ENCODE measurements around the gene RAP1GAP. TPM values are rescaled to one million over a fixed set of nuclear protein-coding genes. Genes with fewer than 3 reads are reported as not detected.

The RAP1GAP gene
- total and polyA plus RNA-seq, 4 donors: 5.6 to 64.7 (median 28.0) TPM

GRCh38 chr1:21670956-21671902 is 2.1 kb upstream of the RAP1GAP start:
- H3K9ac ChIP-seq (ENCODE audit: insufficient read depth in 1 of 2, low read length in 2 of 2): no peak overlapping the region
- peaks cover 0 to 40% (median 17%) of the 10 kb centered on the region in 5 donors for H3K4me1 ChIP-seq (ENCODE audit: control insufficient read depth in 5 of 5, insufficient read depth in 5 of 5, low read length in 5 of 5)
- H3K27me3 ChIP-seq (ENCODE audit: control insufficient read depth in 3 of 3, insufficient read depth in 3 of 3, low read length in 2 of 3): peaks cover 0 to 27% (median 9%) of the 10 kb centered on the region in 3 donors
- H3K36me3 ChIP-seq (ENCODE audit: control insufficient read depth in 4 of 4, insufficient read depth in 4 of 4, low read length in 4 of 4): no peaks in the 10 kb centered on the region
- ATAC-seq (ENCODE audit: insufficient read depth, low FRiP score) (no peak), DNase-seq (no peak)
- no peak overlapping the region for H3K4me3 ChIP-seq
- H3K27ac ChIP-seq (ENCODE audit: low read depth in 1 of 2, low read length in 1 of 2): no peak overlapping the region
- 72 to 79% methylated on average over 11 of the region's 11 CpGs for WGBS, 2 donors
- TF ChIP-seq, protein P1, sequence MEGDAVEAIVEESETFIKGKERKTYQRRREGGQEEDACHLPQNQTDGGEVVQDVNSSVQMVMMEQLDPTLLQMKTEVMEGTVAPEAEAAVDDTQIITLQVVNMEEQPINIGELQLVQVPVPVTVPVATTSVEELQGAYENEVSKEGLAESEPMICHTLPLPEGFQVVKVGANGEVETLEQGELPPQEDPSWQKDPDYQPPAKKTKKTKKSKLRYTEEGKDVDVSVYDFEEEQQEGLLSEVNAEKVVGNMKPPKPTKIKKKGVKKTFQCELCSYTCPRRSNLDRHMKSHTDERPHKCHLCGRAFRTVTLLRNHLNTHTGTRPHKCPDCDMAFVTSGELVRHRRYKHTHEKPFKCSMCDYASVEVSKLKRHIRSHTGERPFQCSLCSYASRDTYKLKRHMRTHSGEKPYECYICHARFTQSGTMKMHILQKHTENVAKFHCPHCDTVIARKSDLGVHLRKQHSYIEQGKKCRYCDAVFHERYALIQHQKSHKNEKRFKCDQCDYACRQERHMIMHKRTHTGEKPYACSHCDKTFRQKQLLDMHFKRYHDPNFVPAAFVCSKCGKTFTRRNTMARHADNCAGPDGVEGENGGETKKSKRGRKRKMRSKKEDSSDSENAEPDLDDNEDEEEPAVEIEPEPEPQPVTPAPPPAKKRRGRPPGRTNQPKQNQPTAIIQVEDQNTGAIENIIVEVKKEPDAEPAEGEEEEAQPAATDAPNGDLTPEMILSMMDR (IDR thresholded peaks at IDR 0.05; ENCODE audit: control extremely low read depth, extremely low read depth): no peak
- peaks cover 0 to 2% (median 0%) of the 10 kb centered on the region in 4 donors for H3K9me3 ChIP-seq (ENCODE audit: control insufficient read depth in 4 of 4, insufficient read depth in 3 of 4, low read length in 3 of 4)

- no peak for ATAC-seq (ENCODE audit: insufficient read depth, low FRiP score)
- Histone ChIP-seq H3K4me1 (ENCODE audit: control insufficient read depth in 5 of 5, insufficient read depth in 5 of 5, low read length in 5 of 5) (peaks cover 0 to 40% (median 17%) of the 10 kb centered on the region in 5 donors), H3K27me3 (ENCODE audit: control insufficient read depth in 3 of 3, insufficient read depth in 3 of 3, low read length in 2 of 3) (peaks cover 0 to 27% (median 9%) of the 10 kb centered on the region in 3 donors), H3K9me3 (ENCODE audit: control insufficient read depth in 4 of 4, insufficient read depth in 3 of 4, low read length in 3 of 4) (peaks cover 0 to 2% (median 0%) of the 10 kb centered on the region in 4 donors), H3K4me3 (no peak overlapping the region), H3K9ac (ENCODE audit: insufficient read depth in 1 of 2, low read length in 2 of 2) (no peak overlapping the region), H3K36me3 (ENCODE audit: control insufficient read depth in 4 of 4, insufficient read depth in 4 of 4, low read length in 4 of 4) (no peaks in the 10 kb centered on the region), H3K27ac (ENCODE audit: low read depth in 1 of 2, low read length in 1 of 2) (no peak overlapping the region)
- TF ChIP-seq, protein P1 (IDR thresholded peaks at IDR 0.05; ENCODE audit: control extremely low read depth, extremely low read depth): no peak
- 49 to 55% methylated on average over 16 of the region's 16 CpGs for WGBS, 2 donors
- DNase-seq: no peak
Measured at GRCh38 chr1:21670059-21670881, 1.1 kb upstream of the RAP1GAP start.

GRCh38 chr1:21668951-21669257 is 253 bp downstream of the RAP1GAP start:
- no peak for ATAC-seq (ENCODE audit: insufficient read depth, low FRiP score)
- peaks cover 0 to 2% (median 0%) of the 10 kb centered on the region in 4 donors for H3K9me3 ChIP-seq (ENCODE audit: control insufficient read depth in 4 of 4, insufficient read depth in 3 of 4, low read length in 3 of 4)
- H3K27me3 ChIP-seq (ENCODE audit: control insufficient read depth in 3 of 3, insufficient read depth in 3 of 3, low read length in 2 of 3): peaks cover 0 to 27% (median 9%) of the 10 kb centered on the region in 3 donors
- H3K36me3 ChIP-seq (ENCODE audit: control insufficient read depth in 4 of 4, insufficient read depth in 4 of 4, low read length in 4 of 4): no peaks in the 10 kb centered on the region
- H3K27ac ChIP-seq (ENCODE audit: low read depth in 1 of 2, low read length in 1 of 2): no peak overlapping the region
- TF ChIP-seq, protein P1 (IDR thresholded peaks at IDR 0.05; ENCODE audit: control extremely low read depth, extremely low read depth): no peak
- WGBS, 2 donors: 1 to 3% methylated on average over 25 of the region's 25 CpGs
- no peak for DNase-seq
- H3K9ac ChIP-seq (ENCODE audit: insufficient read depth in 1 of 2, low read length in 2 of 2): no peak overlapping the region
- H3K4me1 ChIP-seq (ENCODE audit: control insufficient read depth in 5 of 5, insufficient read depth in 5 of 5, low read length in 5 of 5): peaks cover 0 to 40% (median 17%) of the 10 kb centered on the region in 5 donors
- no peak overlapping the region for H3K4me3 ChIP-seq
